Kidney capillary endothelial cell (primary cell): ENCODE data around the gene PELI2.

Source experiments
- DNase-seq: peaks from one replicate; pipeline ENCODE4 v3.0.0-alpha.2; 2018; ENCODE audit warnings: low spot score

PELI2 gene

DNA sequence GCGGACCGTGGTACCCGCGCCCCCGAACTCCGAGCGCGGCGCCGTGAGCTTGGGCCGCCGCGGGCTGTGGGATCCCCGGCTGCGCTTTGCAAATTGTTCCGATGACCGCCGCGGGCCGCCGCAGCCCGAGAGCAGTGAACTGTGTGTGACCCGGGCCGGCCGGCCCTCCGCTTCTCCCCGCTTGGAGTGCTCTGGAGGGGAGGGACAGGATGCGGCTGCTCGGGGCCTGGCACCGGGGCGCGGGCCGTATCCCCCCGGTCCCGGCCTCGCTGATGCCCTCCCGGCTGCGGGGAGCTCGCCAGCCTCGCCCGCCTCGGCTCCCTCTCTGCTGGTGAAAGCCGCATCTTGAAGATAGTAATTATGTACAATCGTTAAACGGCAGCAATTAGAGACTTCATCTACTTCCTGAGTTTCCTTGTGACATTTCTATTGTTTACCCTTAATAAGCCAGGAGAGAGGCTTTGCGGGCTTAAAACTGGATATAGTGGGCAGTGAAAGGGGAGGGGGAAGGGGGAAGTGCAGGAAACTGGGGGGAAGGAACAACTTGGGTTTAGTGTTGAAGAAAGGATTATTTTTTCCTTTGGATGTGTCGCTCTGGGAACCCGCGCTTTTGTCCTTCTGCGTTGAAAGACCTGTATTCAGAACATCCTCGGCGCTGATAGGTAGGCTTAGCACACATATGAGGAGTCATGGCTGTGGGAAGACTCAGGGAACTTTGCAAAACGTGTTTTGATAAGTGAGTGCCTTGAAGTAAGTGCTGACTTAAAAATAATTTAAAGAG, 1.2 kb downstream of the PELI2 start:
- peak; percentile 16 for DNase-seq

DNA sequence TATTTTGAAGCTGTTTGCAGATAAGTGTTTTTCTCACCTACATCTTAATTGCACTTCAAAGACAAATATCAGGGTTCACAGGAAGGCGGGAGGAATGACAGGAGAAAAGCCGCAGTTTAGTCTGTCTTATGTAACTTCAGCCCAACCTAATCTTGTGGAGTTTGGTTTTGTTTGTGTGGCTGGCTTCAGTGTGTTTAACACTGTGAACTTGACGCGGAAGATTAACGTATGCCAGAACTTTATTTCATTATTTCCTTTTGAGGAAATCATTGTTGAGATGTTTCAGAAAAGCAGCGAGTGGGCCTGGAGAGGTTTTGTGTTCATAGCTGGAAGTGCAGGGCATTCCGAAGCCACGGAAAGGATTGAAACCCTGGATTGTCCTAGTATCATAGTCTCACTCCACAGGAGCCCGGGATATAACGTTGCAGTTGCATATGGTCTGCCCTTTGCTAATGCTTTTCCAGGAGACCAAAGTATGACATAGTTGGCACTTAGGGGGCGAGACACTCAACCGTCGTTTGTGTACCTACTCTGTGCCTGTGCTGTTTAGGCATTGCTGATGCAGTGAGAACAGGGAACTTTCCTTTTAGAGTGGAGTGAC, 2.0 kb downstream of the PELI2 start:
- DNase-seq: no peak

DNA sequence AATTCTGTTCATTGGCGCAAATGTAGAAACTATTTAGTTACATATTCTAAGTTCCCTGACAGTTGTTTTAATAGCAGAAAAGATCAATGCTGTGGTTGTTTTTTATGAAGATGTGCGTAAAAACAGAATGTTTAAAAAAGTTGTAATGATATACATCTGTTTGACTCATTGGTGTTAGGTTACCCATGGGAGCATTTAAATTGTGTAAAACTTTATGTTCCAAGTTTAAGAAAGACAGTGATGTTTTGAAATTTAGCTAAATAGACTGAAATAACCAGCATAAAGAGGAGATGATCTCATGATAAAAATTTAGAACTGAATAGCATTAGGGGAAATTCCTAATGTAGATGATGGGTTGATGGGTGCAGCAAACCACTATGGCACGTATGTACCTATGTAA, 3.6 kb downstream of the PELI2 start:
- no peak for DNase-seq

DNA sequence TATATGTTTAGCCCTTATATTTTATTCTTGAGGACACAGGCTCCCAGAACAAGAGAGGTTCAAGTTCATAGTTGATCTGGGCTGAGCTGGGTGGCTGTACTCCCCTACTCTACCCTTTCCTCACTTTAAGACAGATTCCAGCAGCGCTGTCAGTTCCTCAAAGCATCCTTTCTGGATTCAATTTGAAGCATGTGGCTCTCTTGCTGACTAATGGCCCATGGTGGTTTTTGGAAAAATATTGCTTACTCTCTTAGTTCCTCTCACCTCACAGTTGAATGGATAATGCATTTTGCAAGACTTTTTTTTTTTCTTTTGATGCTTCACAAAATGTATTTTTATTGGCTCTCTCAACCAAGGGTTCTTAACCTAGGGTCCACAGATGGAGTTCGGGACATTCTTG, 4.1 kb downstream of the PELI2 start:
- no peak for DNase-seq

DNA sequence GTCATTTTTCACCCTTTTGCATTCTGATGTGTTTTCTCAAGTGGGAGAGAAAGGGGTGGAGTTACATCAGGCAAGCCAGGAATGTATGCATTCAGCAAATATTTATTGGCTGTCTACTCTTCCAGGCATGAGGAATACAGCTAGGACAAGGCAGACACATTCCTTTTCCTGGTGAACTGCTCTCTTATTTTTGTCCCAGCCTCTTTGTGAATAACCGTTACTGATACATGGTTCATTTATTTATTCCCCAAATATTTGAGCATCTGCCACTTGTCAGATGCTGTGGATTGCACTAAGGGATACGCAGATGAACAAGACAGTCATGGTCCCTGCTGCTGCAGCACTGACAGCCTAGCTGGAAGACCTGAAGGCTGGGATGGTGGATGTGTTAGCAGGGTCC, 6.1 kb downstream of the PELI2 start:
- DNase-seq: no peak

DNA sequence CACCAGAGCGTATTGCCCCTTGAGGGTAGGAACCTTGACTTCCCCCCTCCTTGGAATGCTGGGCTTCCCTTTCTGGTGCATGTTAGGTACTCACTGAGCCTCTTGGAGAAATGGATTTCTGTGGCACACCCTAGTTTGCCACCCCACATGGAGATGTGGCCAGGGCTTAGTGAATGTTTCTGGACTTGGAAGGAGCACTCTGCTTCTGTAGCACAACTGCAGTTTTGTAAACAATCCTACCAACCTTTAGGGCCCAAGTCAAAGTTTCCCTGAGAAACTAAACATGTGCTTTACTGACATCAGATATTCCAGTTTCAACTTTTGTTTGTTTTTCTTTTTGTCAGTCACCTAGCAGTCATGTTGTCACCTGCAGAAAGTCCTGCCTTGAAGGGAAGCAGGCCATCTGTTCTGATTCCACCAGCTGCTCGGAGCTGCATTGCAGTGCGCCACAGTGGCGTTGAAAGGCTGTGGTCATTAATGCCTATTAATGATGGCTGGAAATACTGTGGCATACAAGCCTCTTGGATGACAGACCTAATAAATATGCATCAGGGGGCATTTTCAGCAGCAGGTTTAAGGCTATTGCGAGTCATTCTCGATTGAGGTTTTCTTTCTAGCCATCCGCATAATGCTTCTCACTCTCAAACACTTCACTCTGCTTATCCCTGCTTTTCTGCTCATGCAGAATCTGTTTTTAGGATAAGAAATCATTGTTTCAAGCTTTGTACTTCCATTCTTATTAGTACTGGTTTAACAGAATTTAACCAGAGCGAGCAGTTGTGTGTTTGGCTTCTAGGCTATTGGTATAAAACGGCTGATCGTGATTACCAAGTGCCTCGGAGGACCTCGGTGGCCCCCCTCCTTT, 7.8 kb downstream of the PELI2 start:
- no peak for DNase-seq

DNA sequence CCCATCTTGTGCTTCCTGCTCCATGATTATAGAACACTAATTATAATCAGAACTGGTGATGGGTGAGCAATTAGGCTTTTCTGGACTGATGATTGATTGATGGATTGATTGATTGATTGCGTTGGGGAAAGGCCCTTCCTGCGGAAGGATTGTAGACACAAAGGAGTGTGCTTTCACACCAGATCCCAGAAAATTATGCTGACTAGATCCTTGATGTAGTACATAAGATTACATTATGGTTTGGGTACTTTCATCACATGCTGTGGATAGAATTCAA, 8.4 kb downstream of the PELI2 start:
- DNase-seq: no peak

DNA sequence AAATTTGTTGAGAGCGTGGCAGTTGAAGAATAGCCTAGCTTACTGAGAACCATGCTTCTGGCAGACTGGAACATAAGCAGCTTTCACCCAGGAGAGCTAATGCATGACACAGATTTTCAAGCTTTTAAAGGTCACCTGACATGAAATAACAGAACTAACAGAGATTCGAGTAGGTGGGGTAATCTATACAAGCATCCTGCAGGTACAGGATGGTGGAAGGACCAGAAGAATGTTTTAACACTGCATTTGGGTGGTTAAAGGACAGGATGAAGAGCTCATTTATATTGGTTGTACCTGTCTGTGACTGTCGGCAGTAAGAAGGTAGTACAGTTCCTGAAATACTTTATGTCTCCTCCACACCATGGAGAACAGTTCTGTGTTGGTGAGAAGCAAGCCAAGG, 8.9 kb downstream of the PELI2 start:
- DNase-seq: no peak

DNA sequence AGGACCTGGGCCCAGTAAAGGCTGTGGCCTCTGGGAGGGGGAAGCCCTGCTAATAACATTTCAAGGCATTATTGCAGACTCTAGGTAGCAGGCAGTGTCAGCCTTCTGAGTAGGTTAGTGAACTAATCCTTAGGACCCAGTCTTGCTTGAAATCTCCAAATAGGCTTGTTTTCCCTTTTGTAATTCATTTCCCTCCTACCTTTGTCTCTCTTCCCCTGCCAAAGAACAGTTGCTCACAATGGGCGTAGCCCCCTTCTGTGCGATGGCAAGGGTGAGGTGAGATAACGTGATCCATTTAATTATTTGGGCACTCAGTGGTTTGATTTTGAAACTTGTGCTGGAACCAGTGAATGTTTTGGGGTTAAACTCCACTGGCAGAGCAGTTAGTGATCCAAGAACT, 10.9 kb downstream of the PELI2 start:
- no peak for DNase-seq

DNA sequence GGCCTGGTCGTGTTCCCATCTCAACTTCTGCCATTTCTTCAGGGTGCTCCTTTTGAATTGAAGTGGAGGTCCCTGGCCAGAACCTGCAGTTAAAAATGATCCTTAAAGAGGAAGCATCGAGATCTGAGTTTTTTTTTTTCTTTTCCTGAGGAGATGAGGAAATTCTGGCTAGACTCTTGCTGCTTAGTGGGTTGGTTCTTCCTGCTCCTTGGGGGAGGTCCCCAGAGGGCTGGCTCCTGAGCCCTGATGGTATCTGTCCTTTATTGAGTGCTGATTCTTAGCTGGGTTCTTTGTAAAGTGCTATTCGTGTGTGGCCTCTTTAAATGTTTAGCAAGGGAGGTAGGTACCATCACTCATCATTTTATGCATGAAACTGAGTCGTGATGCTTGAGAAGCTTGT, 11.7 kb downstream of the PELI2 start:
- DNase-seq: no peak

DNA sequence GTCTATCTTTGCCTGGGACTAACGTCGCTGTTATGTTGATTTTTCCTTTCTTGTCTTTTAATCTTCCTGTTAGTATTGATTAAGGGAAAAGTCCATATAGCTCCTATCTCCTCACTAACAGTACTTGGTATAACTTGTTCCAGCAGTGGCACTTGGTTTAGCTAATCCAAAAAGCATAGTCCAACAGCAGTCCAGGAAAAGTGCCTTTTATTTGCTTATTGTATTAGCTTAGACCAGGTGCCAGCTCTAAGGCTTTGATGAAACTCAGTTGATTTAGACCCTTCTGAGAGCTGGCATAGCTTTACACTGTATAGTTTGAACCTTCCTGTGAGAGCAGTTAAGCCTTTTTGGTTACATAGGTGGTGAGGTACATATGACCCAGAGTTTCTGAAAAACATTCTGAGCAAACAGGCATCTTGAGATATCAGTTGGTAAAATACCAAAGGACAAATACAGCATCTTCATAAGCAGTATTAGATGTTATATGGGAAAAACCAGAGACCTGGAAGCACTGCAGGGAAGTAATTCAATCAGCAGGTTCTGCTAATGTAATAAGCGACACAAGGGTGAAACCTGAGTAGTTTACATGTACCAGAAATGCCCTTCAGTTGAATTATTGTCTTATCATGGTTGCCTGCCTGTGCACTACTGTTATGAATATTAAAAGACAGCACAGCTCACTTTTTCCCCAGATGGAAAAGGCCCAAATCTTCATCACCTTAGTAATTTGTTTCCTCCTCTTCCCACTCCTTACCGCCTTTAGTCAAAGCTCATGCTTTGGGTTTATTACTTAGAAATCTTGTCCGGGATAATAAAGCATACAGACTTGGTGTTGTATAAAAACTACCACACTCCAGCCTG, 13.0 kb downstream of the PELI2 start:
- no peak for DNase-seq

DNA sequence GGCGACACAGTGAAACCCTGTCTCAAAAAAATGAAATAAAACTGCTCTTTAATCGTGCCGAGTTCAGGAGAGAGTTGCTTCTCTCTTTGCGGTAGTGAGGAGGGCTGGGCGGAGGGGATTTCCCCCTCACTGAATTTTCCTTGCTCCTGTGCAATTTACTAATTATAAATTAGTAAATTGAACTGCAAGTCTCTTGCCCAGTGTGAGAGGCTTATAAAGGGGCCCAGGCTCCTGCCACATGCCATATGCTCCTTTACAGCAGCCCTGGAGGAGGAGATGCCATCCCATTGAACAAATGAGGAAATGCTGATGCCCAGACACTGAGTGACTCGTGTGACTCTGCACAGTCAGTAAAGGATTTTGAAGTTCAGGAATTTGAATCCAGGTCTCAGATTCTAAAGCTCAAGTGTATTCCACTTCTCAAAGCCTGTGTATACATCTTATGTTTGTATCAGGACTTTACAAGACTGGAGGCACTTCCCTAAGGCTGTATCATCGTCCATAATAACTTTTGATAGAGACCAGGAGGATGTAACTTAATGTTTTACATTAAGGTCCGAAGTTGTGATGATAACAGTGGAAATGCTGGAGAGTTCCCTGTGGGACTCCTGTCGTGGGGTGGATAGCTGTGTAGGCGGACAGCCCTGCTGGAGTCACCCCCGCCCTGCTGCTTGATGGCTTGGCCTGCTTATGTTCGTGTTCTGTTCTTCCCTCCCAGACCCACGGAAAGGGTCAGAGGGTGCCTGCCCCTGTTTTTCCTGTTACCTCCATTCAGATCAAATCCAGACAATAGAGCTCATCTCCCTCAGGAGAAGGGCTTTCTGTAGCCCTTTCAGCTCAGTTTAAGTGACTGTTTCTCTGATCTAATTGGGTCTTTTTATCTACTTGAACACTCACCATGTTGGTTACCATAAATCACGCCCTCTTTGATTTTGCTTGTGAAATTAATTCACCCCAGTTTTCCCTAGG, 13.9 kb downstream of the PELI2 start:
- no peak for DNase-seq

DNA sequence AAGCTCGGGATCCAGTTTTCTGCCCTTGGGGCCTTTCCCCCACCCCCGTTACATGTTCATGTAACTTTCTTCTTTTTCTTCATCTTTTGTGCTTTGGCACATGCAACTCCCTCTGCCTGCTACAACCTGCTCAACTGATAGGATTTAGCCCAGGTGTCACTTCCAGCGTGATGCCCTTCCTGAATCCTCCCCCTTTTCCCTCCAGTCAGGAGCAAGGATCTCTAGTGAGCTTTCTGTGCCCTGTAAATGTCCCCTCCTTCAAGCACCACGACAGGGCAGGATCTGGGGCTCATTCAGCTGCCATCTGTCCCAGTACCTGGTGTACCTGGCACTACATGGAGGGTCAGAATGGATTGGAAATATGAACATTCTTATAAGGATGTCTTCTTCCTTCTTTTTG, 15.3 kb downstream of the PELI2 start:
- DNase-seq: no peak

DNA sequence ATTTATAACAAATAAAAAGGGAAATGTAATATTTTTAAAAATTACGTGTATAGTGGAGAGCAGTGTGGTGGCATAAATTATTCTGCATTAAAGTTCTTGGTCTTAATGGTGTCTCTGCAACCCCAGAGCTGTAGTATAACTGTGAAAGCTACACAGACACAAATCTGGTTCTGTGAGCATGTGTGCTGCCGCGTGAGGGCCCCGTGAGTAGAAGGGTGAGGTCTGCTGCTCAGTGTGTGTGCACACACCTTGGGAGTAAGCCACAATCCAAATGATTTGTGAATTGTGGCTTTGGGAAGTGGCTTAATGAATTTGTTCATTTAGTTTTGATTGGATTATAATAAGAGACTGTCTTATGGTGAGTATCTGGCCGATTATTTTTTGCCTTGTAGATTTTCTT, 16.8 kb downstream of the PELI2 start:
- no peak for DNase-seq

DNA sequence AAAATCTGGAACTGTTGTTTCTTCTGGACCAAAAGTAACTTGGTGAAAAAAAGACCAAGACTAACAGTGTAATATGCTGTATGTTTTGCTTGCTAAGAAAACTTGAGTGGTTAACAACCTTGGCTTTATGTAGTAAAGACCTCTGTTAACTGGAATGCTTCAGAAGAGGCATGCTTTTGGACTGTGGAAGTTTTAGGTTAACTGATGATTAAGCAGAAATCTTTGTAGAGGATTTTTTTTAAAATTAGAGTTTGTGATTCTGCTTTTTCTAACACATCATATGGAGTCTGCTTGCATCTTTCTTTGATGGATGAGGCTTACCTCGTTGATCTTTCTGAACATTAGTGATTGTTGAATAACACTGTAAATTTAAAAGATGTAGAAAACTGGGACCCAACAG, 17.5 kb downstream of the PELI2 start:
- no peak for DNase-seq

DNA sequence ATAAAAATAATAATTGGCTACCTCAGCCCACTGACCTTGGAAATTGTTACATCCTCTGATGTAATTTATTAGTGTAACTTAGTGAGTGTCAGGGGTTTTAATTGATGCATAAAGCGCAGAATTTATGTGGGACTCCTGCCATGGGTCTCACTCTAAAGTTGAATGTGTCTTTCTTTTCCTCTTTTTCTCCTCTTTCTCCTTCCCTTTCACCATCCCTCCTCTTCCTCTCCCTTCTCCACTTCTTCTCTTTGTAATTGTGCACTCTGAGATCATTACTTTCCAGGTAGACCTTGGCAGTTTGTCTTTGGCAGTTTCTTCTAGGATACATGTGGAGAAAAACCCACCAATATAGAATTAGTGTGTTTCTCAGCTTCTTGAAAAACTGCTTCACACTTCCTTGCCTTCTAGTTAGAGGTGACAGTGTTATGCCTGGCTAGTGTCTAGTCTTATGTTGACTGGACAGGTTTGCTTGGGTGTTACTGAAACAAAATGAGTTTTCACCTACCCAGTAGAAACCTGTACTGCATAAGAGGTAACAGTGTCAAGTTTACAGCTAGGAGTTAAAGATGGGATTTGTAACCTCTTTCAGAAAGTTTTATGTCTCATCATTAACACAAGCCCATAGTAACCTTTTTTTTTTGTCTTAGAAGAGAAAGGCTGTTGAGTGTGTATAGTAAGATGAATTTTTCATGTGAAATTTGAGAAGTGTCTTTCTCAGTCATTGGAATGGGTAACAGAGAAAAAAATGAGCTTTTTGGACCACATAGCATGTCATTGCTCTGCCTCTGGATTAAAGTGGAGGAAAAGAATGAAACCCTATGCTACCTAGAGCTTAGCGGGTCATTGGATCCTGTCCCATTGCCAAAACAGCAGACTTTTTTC, 18.6 kb downstream of the PELI2 start:
- DNase-seq: no peak

DNA sequence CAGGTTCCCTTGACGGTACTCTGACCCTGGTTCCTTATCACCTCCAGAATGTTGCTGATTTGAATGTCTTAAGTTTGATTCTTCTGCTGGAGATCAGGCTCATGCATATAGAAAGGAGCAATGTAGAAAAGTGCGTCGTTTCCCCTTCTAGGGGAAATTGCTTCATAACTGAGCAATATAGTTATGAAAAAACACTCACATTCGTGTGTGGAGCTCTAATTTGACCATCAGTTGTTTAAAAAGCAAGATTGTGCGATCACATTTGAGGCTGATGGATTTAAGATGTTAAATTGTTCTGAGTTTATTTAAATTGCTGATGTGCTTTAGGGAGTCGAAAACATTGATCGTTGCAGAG, 19.2 kb downstream of the PELI2 start:
- DNase-seq: no peak

DNA sequence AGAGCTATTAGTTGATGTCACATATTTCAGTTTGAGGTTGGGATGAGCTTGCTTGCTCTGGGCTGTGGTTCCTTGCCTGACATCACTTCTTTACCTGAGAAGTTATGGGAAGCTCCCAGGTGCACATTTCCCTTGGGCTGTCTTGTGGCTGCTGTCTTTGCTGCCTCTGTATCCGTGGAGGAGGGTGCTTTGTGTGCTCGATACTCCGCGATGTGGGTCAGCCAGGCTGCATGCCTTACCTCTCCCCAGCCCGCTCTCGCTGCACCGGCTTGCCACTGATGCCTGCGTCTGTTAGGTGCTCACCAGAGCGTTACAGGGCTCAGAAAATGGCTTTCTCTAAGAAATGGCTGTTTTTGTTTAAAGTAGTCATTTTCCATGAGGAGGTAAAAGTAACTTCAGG, 19.6 kb downstream of the PELI2 start:
- DNase-seq: no peak

DNA sequence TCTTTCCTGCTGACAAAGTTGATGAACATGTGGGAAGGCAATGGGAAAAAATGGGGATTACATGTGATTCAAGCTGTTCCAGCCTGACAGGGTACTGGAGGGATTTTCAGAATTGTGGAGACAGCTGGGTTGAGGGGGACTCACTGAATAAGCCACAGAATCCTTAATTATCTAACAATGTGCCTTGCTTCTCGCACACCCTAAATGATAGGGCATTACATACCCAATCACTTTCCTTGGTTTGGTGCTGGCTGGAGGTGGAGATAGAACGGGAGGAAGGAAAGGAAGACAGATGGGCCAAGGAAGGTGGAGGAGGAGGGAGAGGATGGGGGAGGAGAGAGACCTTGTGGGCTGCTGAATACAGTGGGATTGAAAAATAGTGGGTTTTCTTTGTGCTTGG, 20.7 kb downstream of the PELI2 start:
- no peak for DNase-seq

DNA sequence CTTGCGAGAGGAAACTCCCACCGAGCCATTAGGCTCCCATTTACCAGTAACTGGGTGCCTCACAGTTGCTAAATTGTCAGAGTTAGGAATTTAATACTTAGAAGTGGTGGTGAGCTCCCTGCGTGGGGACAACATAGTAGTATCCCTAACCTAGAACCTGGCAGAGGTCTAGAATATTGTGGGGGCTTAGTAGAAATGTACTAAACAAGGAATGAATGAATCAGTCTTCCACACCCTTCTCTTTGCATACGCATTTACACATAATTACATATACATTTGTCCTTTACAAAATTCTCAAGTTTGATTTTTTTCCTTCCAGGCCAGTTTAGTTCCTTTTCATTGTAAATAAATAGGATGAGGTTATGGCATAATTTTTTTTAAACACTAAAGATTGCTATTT, 24.1 kb downstream of the PELI2 start:
- DNase-seq: no peak
